HG03095 (cell line): ENCODE results near the gene ANTKMT.
"Not testable (repeated sequence)": the region's sequence is repeated elsewhere in the genome, so short reads cannot be mapped to it uniquely, and the experiment has no call there.

Source experiments
- ATAC-seq: cut with Tn5 transposase; IDR thresholded peaks from one replicate; pipeline ENCODE4 v1.9.1; 2021; ENCODE audit warnings: moderate library complexity; ENCODE audit not compliant: unreplicated experiment

Gene ANTKMT

GRCh38 chr16:712740-713250 is 8.2 kb upstream of the ANTKMT start:
- ATAC-seq = not testable (repeated sequence)

DNA sequence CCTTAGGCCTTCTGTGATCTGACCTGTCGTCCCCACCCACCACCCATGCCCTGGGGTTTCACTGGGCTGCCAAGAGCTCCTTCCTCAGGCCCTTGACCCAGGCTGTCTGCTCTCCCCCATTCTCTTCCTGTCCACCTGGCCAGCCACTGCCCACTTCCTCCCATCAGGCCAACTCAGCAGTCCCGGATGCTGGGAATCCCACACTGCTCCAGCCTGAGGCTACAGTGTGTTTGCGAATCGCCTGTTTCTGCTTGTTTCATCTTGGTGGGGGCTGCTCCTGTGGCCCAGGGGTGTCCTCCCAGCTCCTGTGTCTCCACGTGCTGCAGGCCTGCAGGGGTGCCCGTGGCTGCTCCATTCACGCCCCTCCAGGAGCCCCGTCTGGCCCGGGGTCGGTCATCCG is 6.9 kb upstream of the ANTKMT start:
- no peak for ATAC-seq

GRCh38 chr16:714558-715476 is 6.1 kb upstream of the ANTKMT start, which contains the start of gene METRN:
Gene METRN (plus strand): TSS chr16:715118. CDS start chr16:715290, 172 bp downstream.
- peak; percentile 58 for ATAC-seq

GRCh38 chr16:715477-716199 is 5.3 kb upstream of the ANTKMT start:
- ATAC-seq = peak; percentile 5

- no peak for ATAC-seq
Observed at GRCh38 chr16:716200-716568, 4.8 kb upstream of the ANTKMT start.

DNA sequence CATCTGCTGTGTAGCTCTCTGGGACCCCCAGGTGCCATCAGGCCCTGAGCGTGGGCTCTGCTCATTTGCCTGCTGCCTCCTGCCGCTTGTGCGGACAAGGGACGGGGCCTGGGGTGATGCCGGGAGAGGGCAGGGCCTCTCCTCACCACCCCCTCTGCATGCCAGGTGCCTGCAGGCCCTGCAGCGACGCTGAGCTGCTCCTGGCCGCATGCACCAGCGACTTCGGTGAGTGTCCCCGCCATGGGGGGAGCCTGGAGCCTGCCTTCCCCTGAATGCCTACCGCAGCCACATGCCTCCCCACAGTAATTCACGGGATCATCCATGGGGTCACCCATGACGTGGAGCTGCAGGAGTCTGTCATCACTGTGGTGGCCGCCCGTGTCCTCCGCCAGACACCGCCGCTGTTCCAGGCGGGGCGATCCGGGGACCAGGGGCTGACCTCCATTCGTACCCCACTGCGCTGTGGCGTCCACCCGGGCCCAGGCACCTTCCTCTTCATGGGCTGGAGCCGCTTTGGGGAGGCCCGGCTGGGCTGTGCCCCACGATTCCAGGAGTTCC is 4.1 kb upstream of the ANTKMT start:
- ATAC-seq = no peak

GRCh38 chr16:717450-718245 is 3.3 kb upstream of the ANTKMT start:
- ATAC-seq = no peak

GRCh38 chr16:718389-718788 is 2.6 kb upstream of the ANTKMT start:
- ATAC-seq = no peak

DNA sequence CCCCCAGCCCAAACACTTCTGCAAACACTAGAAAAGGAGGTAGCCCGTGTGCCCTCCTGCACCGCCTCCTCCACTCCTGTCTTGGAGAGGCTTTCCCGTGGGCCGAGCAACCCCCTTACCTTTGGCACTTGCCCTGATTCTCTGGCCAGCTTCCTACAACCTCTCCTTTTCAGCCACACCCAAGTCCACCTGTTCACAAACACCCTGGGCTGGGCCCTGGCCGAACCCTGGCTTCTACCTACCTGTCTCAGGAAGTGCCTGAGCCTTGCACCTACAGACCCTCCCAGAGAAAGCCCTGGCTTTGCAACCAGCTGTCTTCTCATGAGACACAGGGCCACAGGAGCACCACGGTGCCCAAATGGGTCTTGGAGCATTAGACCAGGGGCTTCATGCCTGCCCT is 2.0 kb upstream of the ANTKMT start:
- no peak for ATAC-seq

DNA sequence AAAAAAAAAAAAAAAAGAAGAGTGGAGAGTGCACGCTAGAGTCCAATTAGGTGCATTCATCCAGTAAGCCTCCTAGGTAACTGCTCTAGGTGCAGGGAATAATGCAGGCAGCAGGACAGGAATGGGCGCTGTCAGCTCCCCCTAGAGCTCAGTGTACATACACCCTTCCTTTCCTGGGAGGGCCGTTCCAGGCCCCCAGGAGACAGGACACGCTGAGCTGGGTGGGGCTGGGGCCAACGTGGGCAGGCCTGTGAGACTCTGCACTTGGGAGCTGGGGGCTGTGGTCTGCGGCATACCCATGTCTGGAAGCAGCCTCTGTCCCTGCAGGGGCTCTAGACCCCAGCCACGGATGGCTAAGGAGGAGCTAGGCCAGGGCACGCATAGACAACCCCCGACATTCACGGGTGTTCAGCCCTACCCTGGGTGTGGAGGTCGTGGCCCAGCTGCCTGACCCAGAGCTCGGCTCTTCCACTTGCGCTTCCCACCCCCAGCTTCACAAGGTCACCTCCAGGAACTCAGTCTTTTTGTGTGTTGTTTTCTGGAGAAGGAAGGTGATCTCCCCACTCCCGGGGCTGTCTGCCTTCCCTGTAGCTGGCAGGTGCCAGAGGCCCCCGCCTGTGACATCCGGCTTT is 1.0 kb upstream of the ANTKMT start:
- ATAC-seq = no peak

- ATAC-seq = peak; percentile 6
Observed at GRCh38 chr16:720447-720989, 428 bp upstream of the ANTKMT start.

DNA sequence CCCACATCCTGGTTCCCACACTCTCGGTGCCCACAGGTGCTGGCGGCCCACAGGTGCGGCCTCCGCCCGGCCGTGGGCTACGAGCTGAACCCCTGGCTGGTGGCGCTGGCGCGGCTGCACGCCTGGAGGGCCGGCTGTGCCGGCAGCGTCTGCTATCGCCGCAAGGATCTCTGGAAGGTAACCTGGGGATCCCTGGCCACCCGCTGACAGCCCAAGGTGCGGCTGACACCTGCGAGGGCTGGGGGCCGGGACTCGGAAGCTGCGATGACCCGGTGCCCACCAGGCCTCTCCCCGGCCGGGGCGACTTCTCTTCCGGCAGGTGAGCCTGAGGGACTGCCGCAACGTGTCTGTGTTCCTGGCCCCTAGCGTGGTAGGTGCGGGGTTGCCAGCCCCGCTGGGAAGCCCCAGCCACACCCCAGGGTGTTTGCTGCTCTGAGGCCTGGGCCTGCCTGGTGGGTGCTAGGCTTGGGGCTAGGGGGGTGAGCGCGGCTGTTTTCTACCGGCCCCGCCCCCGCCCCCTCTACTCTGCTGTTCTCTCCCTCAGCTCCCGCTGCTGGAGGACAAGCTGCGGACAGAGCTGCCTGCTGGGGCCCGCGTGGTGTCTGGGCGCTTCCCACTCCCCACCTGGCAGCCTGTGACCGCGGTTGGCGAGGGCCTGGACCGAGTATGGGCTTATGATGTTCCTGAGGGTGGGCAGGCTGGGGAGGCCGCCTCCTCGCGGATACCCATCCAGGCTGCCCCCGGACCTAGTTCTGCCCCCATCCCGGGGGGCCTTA is 1.0 kb downstream of the ANTKMT start:
- ATAC-seq = no peak

GRCh38 chr16:722835-723633 is 2.1 kb downstream of the ANTKMT start:
- ATAC-seq = no peak

- ATAC-seq = no peak
Observed at GRCh38 chr16:723695-724094, 2.7 kb downstream of the ANTKMT start.

DNA sequence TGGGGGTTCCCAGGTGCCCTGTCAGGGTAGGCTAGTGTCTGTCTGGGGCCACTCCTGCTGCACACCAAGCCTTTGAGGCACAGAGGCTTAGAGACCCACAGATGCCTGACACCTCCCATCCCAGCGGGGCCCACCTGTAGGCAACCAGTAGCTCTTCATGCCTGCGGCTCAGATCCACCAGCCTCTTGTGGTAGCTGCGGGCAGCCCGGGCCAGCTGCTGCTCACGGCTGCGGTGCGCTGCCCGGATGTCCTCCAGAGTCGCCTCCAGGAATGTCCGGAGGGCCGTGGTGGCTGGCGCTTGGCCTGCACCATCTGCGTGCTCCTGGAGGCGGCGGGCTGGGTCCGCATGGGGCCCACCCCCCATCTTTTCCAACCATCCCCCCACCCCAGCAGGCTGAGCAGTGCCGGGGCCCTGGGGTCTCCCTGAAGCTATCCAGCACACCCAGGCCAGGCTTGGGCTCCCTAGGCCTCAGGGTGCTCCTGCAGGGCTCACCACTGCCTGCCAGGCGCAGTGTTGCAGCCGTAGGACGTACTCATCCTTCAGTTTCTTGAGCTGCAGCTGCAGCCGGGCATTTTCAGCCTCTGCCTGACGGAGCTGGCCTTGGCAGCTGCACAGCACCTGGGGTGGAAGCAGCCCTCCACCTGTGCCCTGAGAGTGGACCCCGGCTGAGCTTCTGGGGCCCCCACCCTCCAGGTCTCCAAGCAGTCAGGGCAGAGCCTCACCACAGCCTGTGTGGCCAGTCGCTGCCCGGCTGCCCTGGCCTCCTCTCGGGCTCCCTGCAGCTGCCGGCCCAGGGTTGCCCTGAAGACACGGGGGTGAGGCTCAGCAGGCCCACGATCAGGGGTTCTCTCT is 3.5 kb downstream of the ANTKMT start:
- ATAC-seq = no peak

- ATAC-seq = no peak
Observed at GRCh38 chr16:725041-725376, 4.1 kb downstream of the ANTKMT start.

DNA sequence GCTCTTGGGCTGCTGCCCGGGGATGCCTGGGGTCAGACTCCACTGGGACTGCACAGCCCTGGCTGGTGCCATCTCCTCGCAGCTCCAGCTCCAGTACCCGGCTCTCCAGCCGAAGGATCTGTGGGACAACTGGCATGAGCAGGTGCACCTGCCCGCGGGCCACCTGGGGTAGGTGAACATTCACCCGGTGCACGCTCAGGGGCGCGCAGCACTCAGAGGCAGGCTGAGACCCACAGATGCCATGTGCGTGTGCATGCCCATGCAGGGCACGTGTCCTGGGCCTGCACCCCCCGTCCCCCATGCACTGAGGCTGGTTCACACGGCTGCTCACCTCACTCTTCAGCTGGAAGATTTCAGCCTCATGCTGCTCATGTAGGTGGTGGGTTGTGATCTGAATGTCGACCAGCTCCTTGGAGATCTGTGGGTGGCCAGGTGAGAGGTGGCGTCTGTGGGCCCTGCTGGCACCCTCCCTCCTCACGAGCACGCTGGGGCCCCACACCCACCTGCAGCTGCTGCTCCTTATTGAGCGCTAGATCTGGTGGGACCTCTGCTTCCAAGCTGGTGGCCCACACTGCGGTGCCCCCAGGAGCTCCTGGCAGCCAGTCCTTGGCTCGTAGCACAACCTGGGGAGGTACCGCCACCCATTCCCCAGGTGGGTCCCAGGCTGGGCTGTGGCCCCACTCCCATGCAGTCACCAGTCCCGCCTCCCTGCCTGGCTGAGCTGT is 4.7 kb downstream of the ANTKMT start:
- ATAC-seq = no peak
